DND-41 (cell line): ENCODE results near the gene RPS24.
"Not testable (repeated sequence)": the region's sequence is repeated elsewhere in the genome, so short reads cannot be mapped to it uniquely, and the experiment has no call there.

ENCODE experiments used
- ATAC-seq: fragments of 200-7000 bp; cut with Tn5 transposase; 3 replicates; pipeline ENCODE4 v1.9.1; 2021; ENCODE audit warnings: low read depth; ENCODE audit not compliant: insufficient read depth
- DNase-seq: peaks from one replicate; pipeline ENCODE4 v3.0.0-alpha.2; 2020
- H2AFZ ChIP-seq: 2 replicates; pipeline ENCODE4 v1.6.0; 2012; ENCODE audit warnings: low read depth, low read length
- H3K27ac ChIP-seq: 2 replicates; pipeline ENCODE4 v1.5.1; 2012; ENCODE audit warnings: low read length, inconsistent platforms
- H3K27me3 ChIP-seq: fragments of 200-600 bp; sonication (generic); 2 replicates; pipeline ENCODE4 v1.6.0; 2012; ENCODE audit warnings: low read length, mild to moderate bottlenecking, inconsistent platforms; ENCODE audit not compliant: insufficient read depth, poor library complexity
- H3K36me3 ChIP-seq: 2 replicates; pipeline ENCODE4 v1.5.1; 2012; ENCODE audit warnings: low read length, inconsistent platforms; ENCODE audit not compliant: insufficient read depth
- H3K4me1 ChIP-seq: 2 replicates; pipeline ENCODE4 v1.5.1; 2012; ENCODE audit warnings: mild to moderate bottlenecking, low read length; ENCODE audit not compliant: insufficient read depth
- H3K4me2 ChIP-seq: 2 replicates; pipeline ENCODE4 v1.6.0; 2012; ENCODE audit warnings: mild to moderate bottlenecking, moderate library complexity, low read length, inconsistent platforms; ENCODE audit not compliant: insufficient read depth
- H3K4me3 ChIP-seq, 2 experiments: fragments of 200-600 bp in 1 of 2; shearing (Covaris generic) in 1 of 2; 2 replicates each; pipeline ENCODE4 v1.5.1; 2012 to 2016; ENCODE audit warnings: inconsistent platforms in 2 of 2, low read length in 2 of 2, mild to moderate bottlenecking in 2 of 2, low read depth in 1 of 2, moderate library complexity in 1 of 2
- H3K79me2 ChIP-seq: 2 replicates; pipeline ENCODE4 v1.6.0; 2012; ENCODE audit warnings: low read length, inconsistent platforms; ENCODE audit not compliant: insufficient read depth
- H3K9ac ChIP-seq: 2 replicates; pipeline ENCODE4 v1.6.0; 2012; ENCODE audit warnings: low read depth, mild to moderate bottlenecking, inconsistent platforms, low read length, moderate library complexity
- H3K9me3 ChIP-seq: 2 replicates; pipeline ENCODE4 v1.5.1; 2012; ENCODE audit warnings: low read length, moderate library complexity, mild to moderate bottlenecking, inconsistent platforms; ENCODE audit not compliant: insufficient read depth, severe bottlenecking
- H4K20me1 ChIP-seq: 2 replicates; pipeline ENCODE4 v1.6.0; 2012; ENCODE audit warnings: low read length; ENCODE audit not compliant: insufficient read depth
- EZH2 ChIP-seq: IDR thresholded peaks from 3 replicates; pipeline ENCODE4 v1.6.1; 2012; ENCODE audit warnings: borderline replicate concordance, low read depth, mild to moderate bottlenecking, moderate library complexity, low read length, inconsistent platforms; ENCODE audit not compliant: severe bottlenecking
- TF ChIP-seq, protein P1 (sequence below): IDR thresholded peaks from 2 replicates; pipeline ENCODE4 v1.5.1; 2012; ENCODE audit warnings: borderline replicate concordance, low read length, moderate library complexity, mild to moderate bottlenecking; ENCODE audit not compliant: poor library complexity, severe bottlenecking; ENCODE audit errors: extremely low read depth

RPS24 gene

DNA sequence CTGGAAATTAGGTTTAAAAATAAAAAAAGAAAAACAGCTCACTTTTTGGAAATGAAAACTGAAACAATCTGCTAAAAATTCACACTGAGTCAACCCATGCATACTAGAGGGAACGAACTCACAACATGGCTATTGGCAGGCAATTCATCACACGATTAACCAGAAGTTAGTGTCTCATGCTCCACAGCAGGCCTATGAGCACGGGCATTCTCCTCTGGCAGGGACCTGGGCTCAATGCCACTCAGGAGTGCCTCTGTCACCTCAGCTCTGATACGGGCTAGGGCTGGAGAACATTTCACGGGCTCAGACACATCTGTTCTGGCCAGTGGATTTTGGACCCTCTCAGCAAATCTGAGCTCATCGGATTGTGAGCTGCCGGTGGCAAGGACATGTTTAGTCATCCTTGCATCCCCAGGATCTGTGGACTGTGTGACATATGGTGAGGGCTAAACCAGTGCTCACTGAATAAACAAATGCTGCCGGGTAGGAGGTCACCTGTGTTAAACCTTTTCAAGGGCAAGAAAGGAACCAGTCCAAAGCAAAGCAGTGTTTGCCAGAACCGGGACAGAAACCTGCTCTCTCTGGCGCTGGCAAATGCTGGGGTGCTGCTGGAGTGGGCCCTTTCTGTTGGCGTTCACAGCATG is 44.5 kb upstream of the RPS24 start:
- Histone ChIP-seq H3K4me2 (no peak overlapping the region), H3K4me1 (no peaks in the 10 kb centered on the region), H3K4me3 (no peak overlapping the region), H3K79me2 (no peaks in the 10 kb centered on the region), H3K27ac (no peak overlapping the region), H4K20me1 (no peaks in the 10 kb centered on the region; the same call in 1 of the 2 replicates), H3K9me3 (no peaks in the 10 kb centered on the region), H3K27me3 (no peaks in the 10 kb centered on the region), H3K36me3 (peaks cover 93% of the 10 kb centered on the region), H2AFZ (no peak overlapping the region), H3K9ac (no peak overlapping the region)
- TF ChIP-seq EZH2 = no peak
- ATAC-seq (no peak), DNase-seq (no peak)

DNA sequence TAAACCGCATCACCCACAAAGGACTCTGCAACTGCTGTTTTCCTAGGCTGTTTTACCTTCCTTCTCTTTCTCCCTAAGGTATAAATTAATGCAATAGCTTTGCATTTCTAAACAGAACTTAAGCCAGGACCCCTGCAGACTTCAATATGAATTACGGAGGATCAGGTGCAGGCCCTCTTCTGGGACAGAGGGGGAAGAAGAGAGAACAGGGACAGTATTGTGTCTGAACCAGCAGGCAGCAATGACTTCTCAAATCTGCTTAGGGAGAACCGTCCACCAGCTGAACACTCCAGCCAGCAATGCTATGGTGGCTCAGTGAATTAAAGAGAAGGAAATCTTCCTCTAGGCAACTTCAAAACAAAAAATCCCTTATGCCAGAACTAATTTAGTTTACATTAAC is 40.0 kb upstream of the RPS24 start:
- no peak overlapping the region for H3K4me3 ChIP-seq
- H3K9ac ChIP-seq = no peak overlapping the region
- peaks cover 54% of the 10 kb centered on the region for H3K36me3 ChIP-seq
- TF ChIP-seq, protein P1, sequence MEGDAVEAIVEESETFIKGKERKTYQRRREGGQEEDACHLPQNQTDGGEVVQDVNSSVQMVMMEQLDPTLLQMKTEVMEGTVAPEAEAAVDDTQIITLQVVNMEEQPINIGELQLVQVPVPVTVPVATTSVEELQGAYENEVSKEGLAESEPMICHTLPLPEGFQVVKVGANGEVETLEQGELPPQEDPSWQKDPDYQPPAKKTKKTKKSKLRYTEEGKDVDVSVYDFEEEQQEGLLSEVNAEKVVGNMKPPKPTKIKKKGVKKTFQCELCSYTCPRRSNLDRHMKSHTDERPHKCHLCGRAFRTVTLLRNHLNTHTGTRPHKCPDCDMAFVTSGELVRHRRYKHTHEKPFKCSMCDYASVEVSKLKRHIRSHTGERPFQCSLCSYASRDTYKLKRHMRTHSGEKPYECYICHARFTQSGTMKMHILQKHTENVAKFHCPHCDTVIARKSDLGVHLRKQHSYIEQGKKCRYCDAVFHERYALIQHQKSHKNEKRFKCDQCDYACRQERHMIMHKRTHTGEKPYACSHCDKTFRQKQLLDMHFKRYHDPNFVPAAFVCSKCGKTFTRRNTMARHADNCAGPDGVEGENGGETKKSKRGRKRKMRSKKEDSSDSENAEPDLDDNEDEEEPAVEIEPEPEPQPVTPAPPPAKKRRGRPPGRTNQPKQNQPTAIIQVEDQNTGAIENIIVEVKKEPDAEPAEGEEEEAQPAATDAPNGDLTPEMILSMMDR = no peak
- TF ChIP-seq EZH2 = no peak
- no peaks in the 10 kb centered on the region for H3K9me3 ChIP-seq
- no peak for ATAC-seq
- H2AFZ ChIP-seq = no peak overlapping the region
- H3K27ac ChIP-seq = no peak overlapping the region
- no peaks in the 10 kb centered on the region for H3K4me1 ChIP-seq
- no peak overlapping the region for H3K4me2 ChIP-seq
- no peaks in the 10 kb centered on the region for H3K79me2 ChIP-seq
- no peaks in the 10 kb centered on the region for H3K27me3 ChIP-seq
- no peak for DNase-seq
- H4K20me1 ChIP-seq = no peaks in the 10 kb centered on the region

DNA sequence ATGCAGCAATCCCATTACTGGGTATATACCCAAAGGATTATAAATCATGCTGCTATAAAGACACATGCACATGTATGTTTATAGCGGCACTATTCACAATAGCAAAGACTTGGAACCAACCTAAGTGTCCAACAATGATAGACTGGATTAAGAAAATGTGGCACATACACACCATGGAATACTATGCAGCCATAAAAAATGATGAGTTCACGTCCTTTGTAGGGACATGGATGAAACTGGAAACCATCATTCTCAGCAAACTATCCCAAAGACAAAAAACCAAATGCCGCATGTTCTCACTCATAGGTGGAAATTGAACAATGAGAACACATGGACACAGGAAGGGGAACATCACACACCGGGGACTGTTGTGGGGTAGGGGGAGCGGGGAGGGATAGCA is 34.9 kb upstream of the RPS24 start:
- H3K4me1 ChIP-seq, H3K27ac ChIP-seq, H3K9me3 ChIP-seq, ATAC-seq, H3K4me2 ChIP-seq, H4K20me1 ChIP-seq, H2AFZ ChIP-seq, H3K4me3 ChIP-seq, DNase-seq, H3K27me3 ChIP-seq, H3K79me2 ChIP-seq, H3K9ac ChIP-seq: not testable (repeated sequence)
- H3K36me3 ChIP-seq = peaks cover 49% of the 10 kb centered on the region

DNA sequence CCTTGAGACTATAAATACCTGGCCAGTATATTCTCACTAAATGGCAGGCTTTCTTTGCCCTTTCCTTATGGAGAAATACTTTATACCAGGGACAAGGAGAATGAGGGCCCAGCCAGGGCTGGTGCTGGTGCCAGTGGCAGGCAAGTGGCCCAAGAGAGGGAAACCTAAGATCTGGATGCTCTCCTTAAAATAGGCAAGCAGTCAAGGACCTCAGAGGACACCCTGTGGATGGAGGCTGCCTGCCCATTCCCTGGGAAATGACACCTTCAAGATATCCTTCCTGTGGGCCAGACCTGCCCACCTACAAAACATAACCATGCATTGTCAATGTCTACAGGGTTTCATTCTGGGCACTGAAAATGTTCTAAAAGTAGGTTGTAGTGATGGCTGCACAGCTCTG is 33.5 kb upstream of the RPS24 start:
- Histone ChIP-seq H3K9ac (no peak overlapping the region), H3K79me2 (no peaks in the 10 kb centered on the region), H3K4me3 (no peak overlapping the region), H3K4me2 (no peak overlapping the region), H4K20me1 (no peaks in the 10 kb centered on the region), H3K4me1 (no peaks in the 10 kb centered on the region), H3K9me3 (no peaks in the 10 kb centered on the region), H2AFZ (no peak overlapping the region), H3K27me3 (no peaks in the 10 kb centered on the region), H3K36me3 (peaks cover 57% of the 10 kb centered on the region), H3K27ac (no peak overlapping the region)
- ATAC-seq (no peak), DNase-seq (no peak)
- TF ChIP-seq EZH2 = no peak
- TF ChIP-seq, protein P1 = no peak
